NT2/D1 (cell line): Measurements from ENCODE around the gene ACBD4.
A peak's percentile ranks its signal among the peaks of the same experiment; 100 is the strongest.

Source experiments
- DNase-seq: peaks from one replicate; pipeline ENCODE4 v3.0.0-alpha.2; 2011; ENCODE audit warnings: low read depth, low spot score
- H3K27me3 ChIP-seq: 2 replicates; pipeline ENCODE4 v1.6.0; 2011; ENCODE audit warnings: mild to moderate bottlenecking; ENCODE audit not compliant: insufficient read length, insufficient read depth
- H3K36me3 ChIP-seq: 2 replicates; pipeline ENCODE4 v1.6.1; 2011; ENCODE audit warnings: mild to moderate bottlenecking, low read length, mixed read lengths; ENCODE audit not compliant: insufficient read depth, insufficient read length
- H3K4me1 ChIP-seq: 2 replicates; pipeline ENCODE4 v1.5.1; 2011; ENCODE audit not compliant: insufficient read depth, insufficient read length
- H3K4me3 ChIP-seq: 2 replicates; pipeline ENCODE4 v1.5.1; 2011; ENCODE audit warnings: low read depth; ENCODE audit not compliant: insufficient read length
- H3K9ac ChIP-seq: 2 replicates; pipeline ENCODE4 v1.6.0; 2011; ENCODE audit warnings: low read depth; ENCODE audit not compliant: insufficient read length
- H3K9me3 ChIP-seq: 2 replicates; pipeline ENCODE4 v1.5.1; 2011; ENCODE audit warnings: mild to moderate bottlenecking, low read length; ENCODE audit not compliant: insufficient read depth
- SUZ12 ChIP-seq: IDR thresholded peaks from 2 replicates; pipeline ENCODE4 v1.6.1; 2011; ENCODE audit not compliant: insufficient read length, insufficient read depth; ENCODE audit errors: extremely low read depth
- YY1 ChIP-seq: IDR thresholded peaks from 2 replicates; pipeline ENCODE4 v1.6.1; 2011; ENCODE audit not compliant: insufficient read length, insufficient read depth
- ZNF274 ChIP-seq: IDR thresholded peaks from 2 replicates; pipeline ENCODE4 v1.6.1; 2011; ENCODE audit warnings: mild to moderate bottlenecking, low read depth, low read length

Gene ACBD4

DNA sequence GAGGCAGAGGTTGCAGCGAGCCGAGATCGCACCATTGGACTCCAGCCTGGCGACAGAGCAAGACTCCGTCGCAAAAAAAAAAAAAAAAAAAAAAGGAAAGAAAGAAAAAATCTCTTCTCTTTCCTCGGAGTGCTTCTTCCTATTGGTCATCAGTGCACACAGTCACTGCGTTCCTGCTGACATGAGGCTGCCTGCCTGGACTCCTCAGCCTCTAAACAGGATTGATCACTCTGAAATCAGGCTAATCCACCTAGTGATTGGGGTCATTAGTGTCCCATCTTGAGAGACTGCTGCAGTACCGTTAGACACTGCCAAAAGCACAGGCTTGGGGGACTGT, 34.0 kb upstream of the ACBD4 start:
- peak overlapping the region; percentile 23 for H3K9ac ChIP-seq
- no peaks in the 10 kb centered on the region for H3K9me3 ChIP-seq
- no peak for TF ChIP-seq ZNF274
- no peak for TF ChIP-seq SUZ12
- TF ChIP-seq YY1: no peak
- no peaks in the 10 kb centered on the region for H3K27me3 ChIP-seq
- H3K4me1 ChIP-seq: peaks cover 3% of the 10 kb centered on the region
- no peak overlapping the region for H3K4me3 ChIP-seq
- H3K36me3 ChIP-seq: peaks cover 84% of the 10 kb centered on the region
- DNase-seq: no peak

DNA sequence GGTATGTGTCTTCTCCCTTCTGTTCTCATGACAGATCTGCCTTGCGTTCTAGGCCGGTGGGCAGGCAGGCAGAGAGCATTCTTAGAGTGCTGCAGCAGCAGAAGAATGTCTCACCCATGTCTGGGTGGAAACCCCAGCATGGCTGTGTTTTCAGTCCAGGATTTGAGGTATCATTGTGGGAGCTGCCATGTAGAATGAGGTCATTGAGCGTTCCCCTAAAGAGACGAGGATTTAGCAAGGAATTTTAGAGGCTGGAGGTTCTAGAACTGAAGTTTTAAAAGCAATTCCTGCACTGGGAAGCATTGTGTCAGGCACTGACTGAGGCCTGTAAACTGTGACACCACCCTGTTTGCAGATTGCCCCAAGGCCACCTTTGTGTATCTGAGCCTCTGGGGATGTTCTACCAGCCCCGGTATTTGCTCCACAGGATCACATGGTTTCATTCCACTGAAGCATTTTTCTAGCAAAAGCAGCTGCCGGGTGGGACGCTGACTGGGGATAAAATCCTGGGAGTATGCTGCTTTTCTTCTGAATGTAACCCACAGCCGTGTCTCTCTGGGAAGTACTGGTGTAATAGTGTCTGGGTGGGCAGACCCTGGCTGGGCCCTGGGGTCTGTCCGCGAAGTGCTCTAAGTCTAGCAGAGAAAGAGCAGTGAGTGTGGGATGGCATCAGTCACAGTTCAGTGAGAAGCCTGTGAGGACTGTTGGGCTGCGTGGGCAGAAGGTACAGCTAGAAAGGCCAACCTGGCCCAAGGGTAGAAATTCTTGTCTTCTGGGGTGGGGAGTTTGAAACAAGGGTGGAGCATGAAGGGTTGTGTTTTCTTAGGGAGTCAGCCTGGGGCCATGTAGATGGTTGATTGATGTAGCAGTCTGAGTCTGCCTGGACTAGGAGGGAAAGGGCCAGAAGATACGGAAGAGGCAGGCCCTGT, 33.3 kb upstream of the ACBD4 start:
- Histone ChIP-seq H3K4me1 (peaks cover 3% of the 10 kb centered on the region), H3K9ac (peak overlapping the region; percentile 23), H3K27me3 (no peaks in the 10 kb centered on the region), H3K4me3 (no peak overlapping the region), H3K36me3 (peaks cover 84% of the 10 kb centered on the region), H3K9me3 (no peaks in the 10 kb centered on the region)
- no peak for TF ChIP-seq ZNF274
- TF ChIP-seq YY1: no peak
- no peak for TF ChIP-seq SUZ12
- DNase-seq: no peak

DNA sequence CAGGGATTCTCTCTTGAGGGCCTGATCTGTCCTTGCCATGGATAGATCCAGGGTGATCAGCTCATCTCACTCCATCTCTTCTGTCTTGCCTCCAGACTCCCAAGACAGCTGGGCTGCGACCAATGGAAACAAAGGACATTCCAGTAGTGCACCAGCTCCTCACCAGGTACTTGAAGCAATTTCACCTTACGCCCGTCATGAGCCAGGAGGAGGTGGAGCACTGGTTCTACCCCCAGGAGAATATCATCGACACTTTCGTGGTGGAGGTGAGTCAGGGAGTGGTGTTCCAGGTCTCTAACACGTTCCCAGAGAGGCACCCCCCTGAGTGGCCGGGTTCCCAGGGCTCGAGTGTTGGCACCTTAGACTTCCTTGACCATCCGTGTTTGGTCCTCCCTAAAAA, 32.6 kb upstream of the ACBD4 start:
- Histone ChIP-seq H3K27me3 (no peaks in the 10 kb centered on the region), H3K36me3 (peaks cover 84% of the 10 kb centered on the region), H3K9me3 (no peaks in the 10 kb centered on the region), H3K4me3 (no peak overlapping the region), H3K4me1 (peaks cover 3% of the 10 kb centered on the region), H3K9ac (no peak overlapping the region)
- no peak for TF ChIP-seq ZNF274
- no peak for TF ChIP-seq SUZ12
- no peak for TF ChIP-seq YY1
- no peak for DNase-seq

DNA sequence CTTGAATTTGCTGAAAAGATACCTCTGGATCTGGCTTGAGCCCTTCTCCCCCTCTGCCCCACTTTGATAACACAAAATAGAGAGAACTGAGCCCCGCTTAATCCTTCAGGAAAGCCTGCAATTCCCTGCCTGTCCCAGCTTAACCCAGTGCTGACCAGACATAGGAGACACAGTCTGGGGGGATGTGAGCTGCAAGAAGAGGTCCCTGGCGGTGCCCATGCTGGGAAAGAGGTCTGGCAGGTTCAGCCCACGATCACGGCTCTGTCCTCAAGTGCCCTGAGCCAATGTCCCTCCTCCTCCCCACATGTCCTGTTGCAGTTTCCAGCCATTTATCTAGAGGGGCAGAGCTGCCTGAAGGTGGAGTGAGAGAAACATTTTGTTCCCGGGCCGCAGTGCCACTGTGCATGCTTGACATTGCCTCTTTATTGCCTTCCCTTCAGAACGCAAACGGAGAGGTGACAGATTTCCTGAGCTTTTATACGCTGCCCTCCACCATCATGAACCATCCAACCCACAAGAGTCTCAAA, 32.2 kb upstream of the ACBD4 start:
- no peak for TF ChIP-seq ZNF274
- TF ChIP-seq YY1: no peak
- TF ChIP-seq SUZ12: no peak
- no peaks in the 10 kb centered on the region for H3K9me3 ChIP-seq
- H3K4me1 ChIP-seq: peaks cover 3% of the 10 kb centered on the region
- no peaks in the 10 kb centered on the region for H3K27me3 ChIP-seq
- H3K9ac ChIP-seq: no peak overlapping the region
- H3K4me3 ChIP-seq: no peak overlapping the region
- no peak for DNase-seq
- H3K36me3 ChIP-seq: peaks cover 84% of the 10 kb centered on the region

DNA sequence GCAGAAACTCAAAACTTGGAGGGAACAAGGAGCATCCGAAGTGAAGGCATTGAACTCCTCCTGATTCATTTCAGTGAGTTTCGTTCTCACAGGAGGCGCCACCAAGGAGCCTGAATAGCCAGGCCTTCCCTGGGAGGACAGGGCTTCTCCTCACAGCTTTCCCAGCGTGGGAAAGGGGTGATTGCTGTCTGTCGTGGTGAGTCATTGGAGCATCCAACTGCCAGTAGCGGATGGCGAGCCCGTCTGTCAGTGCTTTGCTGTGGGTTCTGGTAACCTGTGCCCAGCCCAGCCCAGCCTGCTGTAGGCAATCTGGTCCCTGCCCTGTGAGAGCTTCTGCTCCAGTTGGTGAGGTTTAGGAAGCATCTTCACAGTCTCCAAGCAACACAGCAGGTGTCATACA, 31.5 kb upstream of the ACBD4 start:
- Histone ChIP-seq H3K4me1 (peaks cover 3% of the 10 kb centered on the region), H3K36me3 (peaks cover 84% of the 10 kb centered on the region), H3K9me3 (no peaks in the 10 kb centered on the region), H3K27me3 (no peaks in the 10 kb centered on the region), H3K4me3 (no peak overlapping the region), H3K9ac (no peak overlapping the region)
- no peak for TF ChIP-seq SUZ12
- no peak for DNase-seq

DNA sequence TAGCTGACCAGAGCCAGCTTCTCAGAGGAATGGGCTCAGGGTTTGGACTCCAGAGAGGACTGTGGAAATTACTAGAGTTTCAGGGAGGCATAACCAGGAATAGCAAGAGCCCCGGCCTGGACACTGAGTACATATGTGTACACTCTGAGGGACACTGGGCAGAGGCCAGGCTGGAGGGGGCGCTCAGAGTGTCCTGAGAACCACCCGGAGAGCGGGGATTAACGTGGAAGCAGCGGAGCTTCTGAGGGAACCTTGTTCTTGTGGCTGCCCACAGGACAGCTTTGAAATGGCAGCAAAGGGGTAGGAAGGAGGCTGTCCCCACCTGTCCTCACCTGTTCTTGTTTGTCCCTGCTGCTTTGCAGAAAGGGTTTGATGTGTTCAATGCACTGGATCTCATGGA, 31.0 kb upstream of the ACBD4 start:
- TF ChIP-seq ZNF274 (no peak), YY1 (no peak), SUZ12 (no peak)

DNA sequence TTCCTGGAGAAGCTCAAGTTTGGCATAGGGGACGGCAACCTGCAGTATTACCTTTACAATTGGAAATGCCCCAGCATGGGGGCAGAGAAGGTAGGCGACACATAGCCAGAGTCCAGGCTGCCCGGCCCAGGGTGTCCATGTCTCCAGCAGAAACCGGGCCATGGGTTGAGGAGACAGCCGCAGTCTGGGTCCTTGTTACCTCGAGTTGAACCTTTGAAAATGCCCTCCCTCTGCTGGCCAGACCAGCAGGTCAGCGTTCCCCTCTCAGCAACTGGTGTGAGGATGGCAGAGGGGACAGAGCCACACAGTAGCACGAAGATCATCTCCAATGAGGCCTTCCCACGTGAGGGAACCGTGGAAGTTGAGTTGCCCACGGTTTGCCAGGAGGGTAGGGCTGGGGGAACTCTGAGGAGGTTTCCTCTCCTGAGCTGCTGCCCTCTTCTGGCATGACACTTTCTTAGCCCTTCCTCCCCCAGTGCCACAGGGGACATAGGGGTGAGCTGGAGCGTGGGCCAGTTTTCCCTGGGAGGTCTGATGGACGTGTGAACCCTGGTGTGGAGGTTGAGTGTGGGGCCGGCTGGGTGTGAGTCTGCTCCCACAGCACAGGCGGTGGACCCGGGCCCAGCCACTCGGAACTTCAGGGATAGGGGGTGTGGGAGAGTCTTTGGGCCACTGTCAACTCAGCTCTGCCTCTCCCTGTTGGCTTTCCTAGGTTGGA, 30.4 kb upstream of the ACBD4 start:
- no peak for TF ChIP-seq YY1
- no peak for TF ChIP-seq SUZ12
- TF ChIP-seq ZNF274: no peak
- H3K4me3 ChIP-seq: no peak overlapping the region
- H3K36me3 ChIP-seq: peaks cover 80% of the 10 kb centered on the region
- H3K4me1 ChIP-seq: peaks cover 3% of the 10 kb centered on the region
- H3K27me3 ChIP-seq: no peaks in the 10 kb centered on the region
- H3K9me3 ChIP-seq: no peaks in the 10 kb centered on the region
- H3K9ac ChIP-seq: no peak overlapping the region
- DNase-seq: no peak

More for the DNA sequence above, 31.0 kb upstream of the ACBD4 start:
- peaks cover 3% of the 10 kb centered on the region for H3K4me1 ChIP-seq
- H3K27me3 ChIP-seq: no peaks in the 10 kb centered on the region
- H3K4me3 ChIP-seq: no peak overlapping the region
- no peaks in the 10 kb centered on the region for H3K9me3 ChIP-seq
- H3K36me3 ChIP-seq: peaks cover 84% of the 10 kb centered on the region
- DNase-seq: no peak
- no peak overlapping the region for H3K9ac ChIP-seq
